ENCODE data around the gene PUM1.
A peak's percentile ranks its signal among the peaks of the same experiment; 100 is the strongest.
"Not testable (repeated sequence)": the region's sequence is repeated elsewhere in the genome, so short reads cannot be mapped to it uniquely, and the experiment has no call there.

The PUM1 gene, protein sequence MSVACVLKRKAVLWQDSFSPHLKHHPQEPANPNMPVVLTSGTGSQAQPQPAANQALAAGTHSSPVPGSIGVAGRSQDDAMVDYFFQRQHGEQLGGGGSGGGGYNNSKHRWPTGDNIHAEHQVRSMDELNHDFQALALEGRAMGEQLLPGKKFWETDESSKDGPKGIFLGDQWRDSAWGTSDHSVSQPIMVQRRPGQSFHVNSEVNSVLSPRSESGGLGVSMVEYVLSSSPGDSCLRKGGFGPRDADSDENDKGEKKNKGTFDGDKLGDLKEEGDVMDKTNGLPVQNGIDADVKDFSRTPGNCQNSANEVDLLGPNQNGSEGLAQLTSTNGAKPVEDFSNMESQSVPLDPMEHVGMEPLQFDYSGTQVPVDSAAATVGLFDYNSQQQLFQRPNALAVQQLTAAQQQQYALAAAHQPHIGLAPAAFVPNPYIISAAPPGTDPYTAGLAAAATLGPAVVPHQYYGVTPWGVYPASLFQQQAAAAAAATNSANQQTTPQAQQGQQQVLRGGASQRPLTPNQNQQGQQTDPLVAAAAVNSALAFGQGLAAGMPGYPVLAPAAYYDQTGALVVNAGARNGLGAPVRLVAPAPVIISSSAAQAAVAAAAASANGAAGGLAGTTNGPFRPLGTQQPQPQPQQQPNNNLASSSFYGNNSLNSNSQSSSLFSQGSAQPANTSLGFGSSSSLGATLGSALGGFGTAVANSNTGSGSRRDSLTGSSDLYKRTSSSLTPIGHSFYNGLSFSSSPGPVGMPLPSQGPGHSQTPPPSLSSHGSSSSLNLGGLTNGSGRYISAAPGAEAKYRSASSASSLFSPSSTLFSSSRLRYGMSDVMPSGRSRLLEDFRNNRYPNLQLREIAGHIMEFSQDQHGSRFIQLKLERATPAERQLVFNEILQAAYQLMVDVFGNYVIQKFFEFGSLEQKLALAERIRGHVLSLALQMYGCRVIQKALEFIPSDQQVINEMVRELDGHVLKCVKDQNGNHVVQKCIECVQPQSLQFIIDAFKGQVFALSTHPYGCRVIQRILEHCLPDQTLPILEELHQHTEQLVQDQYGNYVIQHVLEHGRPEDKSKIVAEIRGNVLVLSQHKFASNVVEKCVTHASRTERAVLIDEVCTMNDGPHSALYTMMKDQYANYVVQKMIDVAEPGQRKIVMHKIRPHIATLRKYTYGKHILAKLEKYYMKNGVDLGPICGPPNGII

DNA sequence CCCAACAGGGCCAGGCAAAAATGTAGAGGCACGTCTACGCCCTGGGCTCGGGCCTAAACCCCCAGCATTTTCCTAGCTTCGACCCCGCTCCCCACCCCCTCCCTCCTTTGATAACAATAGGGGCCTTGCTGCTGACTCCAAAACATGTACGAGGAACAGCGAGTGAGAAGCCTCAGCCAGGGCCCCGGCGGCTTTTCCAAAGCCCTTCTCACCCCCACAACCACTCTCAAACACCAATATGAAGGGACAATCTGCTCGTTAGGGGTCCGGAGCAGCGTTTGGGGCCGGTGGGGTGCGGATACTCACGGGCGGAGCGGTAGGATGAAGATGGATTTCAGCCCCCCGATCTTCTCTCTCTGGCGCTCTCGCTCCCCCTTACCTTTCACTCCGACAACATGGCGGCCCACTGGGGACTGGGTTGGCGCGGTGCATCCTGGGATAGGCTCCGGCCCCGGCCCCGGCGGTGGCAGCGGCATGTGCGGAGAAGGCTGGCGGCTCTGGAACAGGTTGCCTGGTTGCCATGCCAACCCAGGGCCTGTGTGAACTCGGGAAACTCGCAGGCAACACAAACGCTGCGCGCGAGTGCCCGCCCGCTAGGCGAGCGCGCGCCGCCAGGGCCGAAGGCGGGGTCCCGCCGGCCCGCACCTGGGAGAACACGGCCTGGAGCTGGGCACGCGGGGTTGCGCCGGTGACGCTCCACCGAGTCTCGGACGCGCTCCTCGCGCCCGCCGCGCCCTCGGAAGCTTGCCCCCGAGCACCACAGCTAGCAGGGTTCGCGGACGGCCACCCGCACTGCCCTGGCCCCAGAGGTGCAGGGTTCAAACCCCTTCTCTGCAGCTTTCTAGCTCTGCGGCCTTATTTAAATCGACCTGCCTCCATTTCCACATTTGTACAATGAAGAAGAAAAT lies at the start of gene PUM1:
PUM1 (minus strand) TSS at position 408 of the 908 bp plus-strand sequence. CDS start 6,151 bp downstream, outside the sequence.
- peak; percentile 91 to 97 for DNase-seq (ENCODE audit: low read depth in 2 of 2, low spot score in 1 of 2)

DNA sequence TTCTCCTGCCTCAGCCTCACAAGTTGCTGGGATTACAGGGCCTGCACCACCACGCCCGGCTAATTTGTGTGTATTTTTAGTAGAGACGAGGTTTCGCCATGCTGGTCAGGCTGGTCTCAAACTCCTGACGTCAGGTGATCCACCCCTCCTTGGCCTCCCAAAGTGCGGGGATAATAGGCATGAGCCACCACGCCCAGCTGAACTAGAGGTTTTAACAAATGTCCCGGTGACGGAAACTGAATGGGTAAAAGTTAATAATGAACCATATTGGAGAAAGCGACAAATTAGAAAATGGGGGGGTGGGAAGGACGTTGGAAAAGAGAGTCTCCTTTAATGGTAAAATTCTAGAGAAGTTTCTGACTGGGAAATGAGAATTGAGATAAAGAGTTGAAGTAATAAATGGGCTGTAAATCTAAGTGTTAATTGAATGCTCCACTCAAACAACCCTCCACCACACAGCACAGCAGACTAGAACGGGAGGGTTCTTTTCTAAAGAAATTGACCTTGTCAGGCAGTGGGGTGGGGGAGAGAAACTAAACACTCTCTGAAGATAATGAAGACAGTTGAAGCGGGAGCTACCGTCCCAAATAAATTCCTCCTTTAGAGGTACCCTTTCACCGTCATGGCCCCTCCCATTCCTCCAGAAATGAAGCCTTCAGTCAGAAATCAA lies 46.9 kb upstream of the PUM1 start:
- no peak for DNase-seq (ENCODE audit: low read depth in 2 of 2, low spot score in 1 of 2)

DNA sequence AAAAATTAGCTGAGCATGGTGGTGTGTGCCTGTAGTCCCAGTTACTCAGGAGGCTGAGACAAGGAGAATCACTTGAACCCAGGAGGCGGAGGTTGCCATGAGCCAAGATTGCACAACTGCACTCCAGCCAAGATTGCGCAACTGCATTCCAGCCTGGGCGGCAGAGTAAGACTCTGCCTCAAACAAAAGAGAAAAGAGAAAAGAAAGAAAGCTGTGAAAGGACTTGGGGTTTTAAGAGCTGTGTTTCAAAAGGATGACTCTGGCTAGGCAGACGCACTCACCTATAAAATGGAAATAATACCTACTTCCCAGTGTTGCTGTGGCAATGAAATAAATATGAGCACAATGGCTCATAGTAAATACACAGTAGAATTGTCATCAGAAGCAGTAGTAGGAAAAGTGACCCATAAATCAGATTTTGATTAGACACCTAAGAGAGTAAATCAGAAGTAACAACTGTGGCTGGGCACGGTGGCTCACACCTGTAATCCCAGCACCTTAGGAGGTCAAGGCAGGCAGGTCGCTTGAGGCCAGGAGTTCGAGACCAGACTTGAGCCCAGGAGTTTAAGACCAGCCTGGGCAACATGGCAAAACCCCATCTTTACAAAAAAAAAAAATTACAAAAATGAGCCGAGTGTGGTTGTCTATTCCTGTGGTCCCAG lies 45.9 kb upstream of the PUM1 start:
- no peak for DNase-seq (ENCODE audit: low read depth in 2 of 2, low spot score in 1 of 2)

DNA sequence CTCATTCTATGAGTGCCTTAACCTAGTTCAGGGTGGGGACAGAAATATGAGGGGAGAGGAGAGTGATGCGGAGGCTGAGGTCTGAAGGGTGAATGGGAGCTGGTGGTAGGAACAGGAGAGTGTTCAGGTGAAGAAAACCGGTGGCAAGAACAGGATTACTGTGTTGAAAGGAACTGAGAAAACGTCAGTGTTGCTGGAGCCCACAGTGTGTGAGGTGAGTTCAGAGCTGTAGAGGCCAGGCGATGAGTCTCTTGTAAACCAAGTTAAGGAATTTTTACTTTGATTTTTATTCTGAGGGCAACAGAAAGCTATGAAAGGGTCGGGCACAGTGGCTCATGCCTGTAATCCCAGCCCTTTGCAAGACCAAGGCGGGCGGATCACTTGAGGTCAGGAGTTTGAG lies 45.3 kb upstream of the PUM1 start:
- no peak for DNase-seq (ENCODE audit: low read depth in 2 of 2, low spot score in 1 of 2)

DNA sequence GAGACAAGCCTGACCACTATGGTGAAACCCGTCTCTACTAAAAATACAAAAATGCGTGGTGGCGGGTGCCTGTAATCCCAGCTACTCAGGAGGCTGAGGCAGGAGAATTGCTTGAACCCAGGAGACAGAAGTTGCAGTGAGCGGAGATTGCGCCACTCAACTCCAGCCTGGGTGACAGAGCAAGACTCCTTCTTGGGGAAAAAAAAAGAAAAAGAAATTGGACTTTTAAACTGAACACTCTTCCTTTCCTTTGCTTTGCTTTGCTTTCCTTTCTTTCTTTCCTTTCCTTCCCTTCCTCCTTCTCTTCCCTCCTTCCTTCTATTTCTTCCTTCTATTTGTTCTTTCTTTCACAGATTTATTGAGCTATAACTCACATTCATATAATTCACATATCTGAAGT lies 43.3 kb upstream of the PUM1 start:
- no peak for DNase-seq (ENCODE audit: low read depth in 2 of 2, low spot score in 1 of 2)

DNA sequence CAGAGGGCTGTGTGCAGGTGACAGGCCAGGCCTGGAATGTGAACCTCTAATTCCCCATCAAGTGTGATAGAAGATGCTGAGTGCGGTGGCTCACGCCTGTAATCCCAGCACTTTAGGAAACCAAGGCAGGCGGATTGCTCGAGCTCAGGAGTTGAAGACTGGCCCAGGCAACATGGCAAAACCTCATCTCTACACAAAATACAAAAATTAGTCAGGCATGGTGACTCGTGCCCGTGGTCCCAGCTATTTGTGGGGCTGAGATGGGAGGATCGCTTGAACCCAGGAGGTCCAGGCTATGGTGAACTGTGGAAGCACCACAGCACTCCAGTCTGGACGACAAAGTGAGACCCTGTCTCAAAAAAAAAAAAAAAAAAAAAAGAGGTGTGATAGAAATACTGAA lies 40.1 kb upstream of the PUM1 start:
- DNase-seq (ENCODE audit: low read depth in 2 of 2, low spot score in 1 of 2): no peak

DNA sequence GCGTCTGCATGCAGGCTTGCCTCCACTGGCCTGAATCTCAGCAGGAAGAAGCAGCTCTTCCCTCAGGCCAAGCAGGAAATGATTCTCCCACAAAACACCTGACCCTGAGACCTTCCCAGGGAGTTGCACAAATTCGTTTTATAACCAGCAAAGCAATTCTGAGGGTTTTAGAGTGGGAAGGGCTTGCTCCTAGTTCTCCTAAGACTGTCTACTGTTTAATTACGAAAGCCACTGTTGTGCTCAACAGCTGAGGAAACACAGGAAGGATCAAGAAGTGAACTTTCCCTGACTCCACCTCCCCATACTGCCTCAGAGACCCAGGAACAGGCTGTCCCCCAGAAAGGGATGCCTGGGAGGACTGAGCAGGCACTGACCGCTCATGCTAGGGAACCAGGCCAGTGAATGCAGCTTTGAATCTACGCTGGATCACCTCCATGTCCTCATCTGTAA lies 37.0 kb upstream of the PUM1 start:
- DNase-seq (ENCODE audit: low read depth in 2 of 2, low spot score in 1 of 2): no peak

DNA sequence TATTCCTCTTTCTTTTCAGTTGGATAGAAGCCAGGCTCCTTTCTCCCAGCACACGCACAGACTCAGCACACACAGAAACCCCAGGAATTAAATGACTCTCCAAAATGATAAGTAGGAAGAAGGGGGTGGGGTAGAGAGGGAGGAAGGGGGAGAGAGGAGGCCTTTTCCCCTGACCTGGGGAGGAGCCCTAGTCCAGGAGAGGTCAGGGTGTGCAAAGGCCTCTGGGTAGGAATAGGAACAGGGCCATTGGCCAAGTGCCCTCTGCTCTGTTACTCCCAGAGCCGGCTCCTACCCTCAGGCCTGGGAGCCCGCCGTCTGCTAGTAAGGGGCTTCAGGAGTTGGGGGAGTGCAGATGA lies 35.6 kb upstream of the PUM1 start:
- DNase-seq (ENCODE audit: low read depth in 2 of 2, low spot score in 1 of 2): no peak

DNA sequence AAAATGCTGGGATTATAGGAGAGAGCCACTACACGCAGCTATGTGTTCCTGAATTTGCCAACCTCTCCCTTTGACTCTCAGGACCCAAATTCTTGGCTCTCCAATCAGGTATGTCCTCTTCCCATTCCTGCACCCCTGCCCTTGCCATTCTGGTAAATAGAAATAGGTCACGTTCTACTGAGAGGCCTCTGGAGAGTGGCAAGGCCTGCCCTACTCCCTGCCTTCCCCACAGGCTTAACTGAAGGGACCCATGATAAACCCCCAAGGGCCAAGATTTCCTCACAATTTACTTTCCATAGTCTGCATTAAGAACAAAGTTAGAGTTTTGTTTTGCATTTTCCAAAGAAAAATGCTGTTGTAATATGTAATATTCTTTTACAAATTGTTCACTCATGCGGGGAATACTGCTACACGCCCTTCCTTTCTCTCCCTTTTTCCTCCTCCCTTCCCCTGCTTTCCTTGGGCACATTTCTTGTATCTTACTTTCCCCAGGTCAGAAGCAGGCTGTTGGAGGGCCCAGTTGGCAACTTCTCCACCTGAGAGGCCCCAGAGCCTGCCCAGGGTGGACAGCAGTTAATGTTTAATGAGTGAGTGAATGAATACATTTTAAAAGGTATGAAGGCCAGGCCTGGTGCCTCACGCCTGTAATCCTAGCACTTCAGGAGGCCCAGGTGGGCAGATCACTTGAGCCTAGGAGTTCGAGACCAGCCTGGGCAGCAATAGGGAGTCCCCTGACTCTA lies 33.9 kb upstream of the PUM1 start:
- DNase-seq (ENCODE audit: low read depth in 2 of 2, low spot score in 1 of 2): no peak

DNA sequence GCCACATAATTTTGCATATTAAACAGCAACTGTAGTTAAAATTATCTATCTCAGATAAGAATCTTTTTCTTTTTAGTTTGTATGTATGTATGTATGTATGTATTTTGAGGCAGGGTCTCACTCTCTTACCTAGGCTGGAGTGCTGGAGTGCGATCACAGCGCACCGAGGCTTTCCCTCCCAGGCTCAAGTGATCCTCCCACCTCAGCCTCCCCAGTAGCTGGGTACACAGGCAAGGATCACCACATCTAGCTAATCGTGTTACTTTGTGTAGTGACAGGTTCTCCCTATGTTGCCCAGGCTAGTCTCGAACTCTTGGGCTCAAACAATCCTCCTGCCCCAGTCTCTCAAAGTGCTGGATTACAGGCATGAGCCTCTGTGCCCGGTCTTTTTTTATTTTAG lies 30.5 kb upstream of the PUM1 start:
- no peak for DNase-seq (ENCODE audit: low read depth in 2 of 2, low spot score in 1 of 2)

DNA sequence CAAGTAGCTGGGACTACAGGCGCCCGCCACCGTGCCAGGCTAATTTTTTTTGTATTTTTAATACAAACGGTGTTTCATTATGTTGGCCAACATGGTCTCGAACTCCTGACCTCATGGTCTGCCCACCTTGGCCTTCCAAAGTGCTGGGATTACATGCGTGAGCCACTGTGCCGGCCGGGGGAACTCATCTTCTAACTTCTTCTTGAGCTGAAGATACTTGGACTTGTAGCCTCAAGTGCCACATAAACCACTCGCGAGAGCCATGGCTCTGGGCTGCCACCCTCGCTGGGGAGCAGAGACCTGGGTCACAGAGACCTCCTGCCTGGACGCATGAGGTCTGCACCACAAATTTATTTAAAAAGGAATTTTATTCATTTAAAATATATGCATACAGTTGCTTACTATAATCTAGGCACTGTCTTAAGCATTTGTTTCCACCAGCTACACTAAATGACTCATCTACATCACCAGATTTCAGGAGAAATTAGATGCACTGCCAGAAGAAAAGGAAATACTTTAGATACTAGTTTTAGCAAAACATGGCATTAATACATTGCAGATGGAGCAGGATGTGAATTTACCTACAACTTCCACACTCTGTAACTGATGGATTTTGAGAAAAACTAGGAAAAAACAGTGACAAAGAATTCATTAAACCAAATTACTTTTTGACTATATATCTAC lies 29.9 kb upstream of the PUM1 start:
- DNase-seq (ENCODE audit: low read depth in 2 of 2, low spot score in 1 of 2): no peak

DNA sequence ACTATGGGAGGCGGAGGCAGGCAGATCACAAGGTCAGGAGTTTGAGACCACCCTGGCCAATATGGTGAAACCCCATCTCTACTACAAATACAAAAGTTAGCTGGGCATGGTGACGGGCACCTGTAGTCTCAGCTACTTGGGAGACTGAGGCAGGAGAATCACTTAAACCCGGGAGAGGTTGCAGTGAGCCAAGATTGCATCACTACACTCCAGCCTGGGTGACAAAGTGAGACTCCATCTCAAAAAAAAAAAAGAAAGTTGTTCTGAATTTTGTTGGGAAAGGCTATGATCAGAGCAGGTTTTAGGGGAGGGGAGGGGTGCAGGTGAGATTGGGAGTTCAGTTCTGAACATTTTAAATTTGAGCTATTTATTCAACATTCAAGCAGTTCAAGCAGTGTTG lies 22.6 kb upstream of the PUM1 start:
- not testable (repeated sequence) for DNase-seq (ENCODE audit: low read depth in 2 of 2, low spot score in 1 of 2)

DNA sequence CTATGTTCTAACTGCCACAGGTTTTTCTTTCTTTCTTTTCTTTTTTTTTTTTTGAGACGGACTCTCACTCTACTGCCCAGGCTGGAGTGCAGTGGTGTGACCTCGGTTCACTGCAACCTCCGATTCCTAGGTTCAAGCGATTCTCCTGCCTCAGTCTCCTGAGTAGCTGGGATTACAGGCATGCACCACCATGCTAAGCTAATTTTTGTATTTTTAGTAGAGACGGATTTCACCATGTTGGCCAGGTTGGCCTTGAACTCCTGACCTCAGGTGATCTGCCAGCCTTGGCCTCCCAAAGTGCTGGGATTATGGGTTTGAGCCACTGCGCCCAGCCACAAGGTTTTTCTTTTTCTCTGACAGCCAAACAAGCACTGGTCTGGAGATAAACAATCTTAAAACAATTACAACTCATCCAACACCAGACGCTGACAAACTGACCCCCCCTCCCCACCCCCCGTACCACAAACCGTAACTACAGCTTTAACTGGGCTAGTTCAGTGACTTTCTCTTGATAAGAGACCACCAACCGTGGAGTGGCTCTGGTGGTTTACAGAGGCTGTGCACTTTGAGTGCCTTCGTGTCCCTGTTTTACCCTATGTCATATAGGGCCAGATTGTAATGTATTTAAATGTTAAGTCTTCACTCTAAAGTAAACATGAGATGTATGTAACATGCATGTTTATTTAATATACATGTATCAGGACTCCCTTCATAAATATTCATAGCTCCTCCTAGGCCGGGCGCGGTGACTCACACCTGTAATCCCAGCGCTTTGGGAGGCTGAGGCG lies 19.5 kb upstream of the PUM1 start:
- DNase-seq (ENCODE audit: low read depth in 2 of 2, low spot score in 1 of 2): no peak

DNA sequence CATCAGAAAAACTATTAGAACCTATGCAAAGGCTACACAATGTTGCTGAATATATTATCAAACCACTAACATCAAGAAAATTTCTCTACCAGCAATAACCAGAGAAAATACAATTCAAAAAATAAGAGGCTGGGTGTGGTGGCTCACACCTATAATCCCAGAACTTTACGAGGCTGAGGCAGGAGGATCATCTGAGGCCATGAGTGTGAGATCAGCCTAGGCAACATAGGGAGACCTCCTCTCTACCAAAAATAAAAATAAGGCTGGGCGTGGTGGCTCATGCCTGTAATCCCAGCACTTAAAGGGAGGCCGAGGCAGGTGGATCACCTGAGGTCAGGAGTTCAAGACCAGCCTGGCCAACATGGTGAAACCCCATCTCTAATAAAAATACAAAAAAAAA lies 16.9 kb upstream of the PUM1 start:
- DNase-seq (ENCODE audit: low read depth in 2 of 2, low spot score in 1 of 2): no peak

DNA sequence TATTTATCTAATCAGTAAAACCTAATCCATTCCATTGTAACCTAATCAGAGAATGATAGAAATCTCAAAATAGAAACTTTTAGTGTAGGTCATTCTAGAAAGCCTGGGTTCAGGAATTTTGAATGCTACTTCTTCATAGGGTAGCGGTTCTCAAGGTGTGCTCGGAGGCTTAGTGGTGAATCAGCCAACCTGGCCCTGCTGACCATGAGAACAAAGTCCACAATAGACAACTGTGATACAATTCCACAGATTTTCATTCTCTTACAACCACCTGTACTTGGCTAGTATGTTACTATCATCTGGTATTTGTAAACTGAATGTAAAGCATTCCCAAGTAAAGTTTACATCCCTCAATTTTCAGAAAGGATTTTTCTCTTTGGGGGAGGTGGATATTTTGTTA lies 7.5 kb upstream of the PUM1 start:
- DNase-seq (ENCODE audit: low read depth in 2 of 2, low spot score in 1 of 2): no peak

DNA sequence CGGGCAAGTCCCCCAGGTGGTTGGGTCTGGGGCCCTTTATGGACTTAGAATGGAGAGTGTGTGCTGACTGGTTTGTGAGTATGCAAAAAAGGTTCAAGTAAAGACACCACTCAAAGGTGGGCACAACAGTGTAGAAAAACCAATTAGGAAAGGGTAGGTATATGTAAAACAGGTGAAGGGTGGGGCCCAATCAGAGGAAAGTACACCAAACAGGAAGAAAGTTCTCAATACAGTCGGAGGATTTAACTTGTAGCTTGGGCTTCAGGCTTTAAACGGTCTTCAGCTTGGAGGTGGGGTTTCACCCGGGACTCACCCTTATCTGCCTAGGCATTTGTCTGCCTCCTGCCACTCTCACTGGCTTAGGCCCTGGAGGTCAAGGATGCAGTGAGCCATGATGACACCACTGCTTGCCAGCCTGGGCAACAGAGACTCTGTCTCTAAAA lies 6.8 kb upstream of the PUM1 start:
- DNase-seq (ENCODE audit: low read depth in 2 of 2, low spot score in 1 of 2): no peak

DNA sequence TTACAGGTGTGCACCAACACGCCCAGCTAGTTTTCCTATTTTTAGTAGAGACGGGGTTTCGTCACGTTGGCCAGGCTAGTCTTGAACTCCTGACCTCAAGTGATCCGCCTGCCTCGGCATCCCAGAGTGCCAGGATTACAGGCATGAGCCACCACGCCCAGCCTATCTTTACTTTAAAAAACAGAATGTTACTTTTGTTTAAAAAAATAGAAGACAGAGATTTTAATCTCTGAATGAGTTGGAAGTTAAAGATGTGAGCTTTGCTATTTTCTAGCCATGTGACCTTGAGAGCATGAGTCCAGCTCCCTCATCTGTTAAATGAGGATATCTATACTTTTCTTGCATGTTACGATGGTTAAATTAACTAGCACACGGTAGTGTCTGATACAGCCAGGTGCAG lies 3.9 kb upstream of the PUM1 start:
- DNase-seq (ENCODE audit: low read depth in 2 of 2, low spot score in 1 of 2): no peak
